ENCODE results near the gene POLR1A. TPM values are rescaled to one million over a fixed set of nuclear protein-coding genes. Genes with fewer than 3 reads are reported as not detected.

Gene POLR1A
- total and polyA plus RNA-seq, 2 of the 8 experiments (the other 6 are each of a cell fraction or from before 2014, with no cell fraction given), result 8.9 to 58.1 TPM

GRCh38 chr2:85989288-85989865 lies 116.3 kb downstream of the POLR1A start:
- H3K36me3 ChIP-seq (ENCODE audit: control insufficient read depth in 2 of 4, insufficient read depth in 4 of 4, low read length in 3 of 4), result no peaks in the 10 kb centered on the region
- H3K14ac ChIP-seq (ENCODE audit: insufficient read length), result no peak overlapping the region
- no peak overlapping the region for H3K9ac ChIP-seq (replicated peaks in 1 of 4; ENCODE audit: extremely low read depth in 1 of 4, low read depth in 3 of 4, low read length in 3 of 4)
- H2BK20ac ChIP-seq (ENCODE audit: low read length), result no peak overlapping the region
- H4K91ac ChIP-seq (replicated peaks; ENCODE audit: insufficient read length, low read length), result no peak overlapping the region
- H2BK120ac ChIP-seq (replicated peaks; ENCODE audit: low read depth, low read length), result no peak overlapping the region
- WGBS, 2 experiments (ENCODE audit: extremely low coverage in 1 of 2, insufficient coverage in 1 of 2, insufficient read length in 1 of 2, insufficient replicate concordance in 2 of 2, low coverage in 1 of 2, low lambda C conversion rate in 2 of 2, missing lambda C conversion rate in 1 of 2), result 80% methylated on average over 7 of the region's 7 CpGs; no CpG with 5 or more reads in 1 of the 2 experiments
- no peak overlapping the region for H4K8ac ChIP-seq (ENCODE audit: extremely low read depth, insufficient read depth, low read length)
- H3K4me3 ChIP-seq (ENCODE audit: extremely low read depth in 1 of 4, insufficient read depth in 2 of 4, low read depth in 3 of 4, low read length in 4 of 4), result no peak overlapping the region
- no peak overlapping the region for H3K4ac ChIP-seq (replicated peaks; ENCODE audit: insufficient read length, low read depth, low read length)
- H2BK5ac ChIP-seq (ENCODE audit: low read depth, low read length), result no peak overlapping the region
- no peak overlapping the region for H3K4me2 ChIP-seq (ENCODE audit: insufficient read depth in 1 of 2, low read depth in 2 of 2, low read length in 2 of 2)
- no peak overlapping the region for H2AK5ac ChIP-seq (ENCODE audit: low read depth, low read length)
- H3K79me2 ChIP-seq (ENCODE audit: control insufficient read depth in 1 of 2, insufficient read depth in 2 of 2, low read length in 2 of 2), result no peaks in the 10 kb centered on the region
- no peak overlapping the region for H4K5ac ChIP-seq (ENCODE audit: insufficient read length, low read depth, low read length)
- H2BK15ac ChIP-seq (ENCODE audit: low read length), result no peak overlapping the region
- H3K27ac ChIP-seq (ENCODE audit: low read depth, low read length), result no peak overlapping the region
- no peak for DNase-seq (ENCODE audit: low read depth in 1 of 2, low spot score in 2 of 2)
- no peak overlapping the region for H3K23ac ChIP-seq (ENCODE audit: insufficient read length)
- no peak for FAIRE-seq
- no peaks in the 10 kb centered on the region for H3K27me3 ChIP-seq (replicated peaks in 1 of 4; ENCODE audit: control insufficient read depth in 3 of 4, extremely low read depth in 1 of 4, insufficient read depth in 3 of 4, low read length in 3 of 4)
- no peaks in the 10 kb centered on the region for H3K4me1 ChIP-seq (replicated peaks in 1 of 4; ENCODE audit: control insufficient read depth in 3 of 4, insufficient read depth in 4 of 4, low read length in 3 of 4)
- no peaks in the 10 kb centered on the region for H4K20me1 ChIP-seq (replicated peaks in 1 of 2; ENCODE audit: control insufficient read depth in 1 of 2, insufficient read depth in 2 of 2, low read length in 2 of 2)
- no peak overlapping the region for H2AFZ ChIP-seq (ENCODE audit: low read length)
- H3K18ac ChIP-seq (ENCODE audit: extremely low read depth, low read length), result no peak overlapping the region
- no peak overlapping the region for H3K56ac ChIP-seq (replicated peaks; ENCODE audit: insufficient read length, low read depth, low read length)
- no peaks in the 10 kb centered on the region for H3K9me3 ChIP-seq (ENCODE audit: insufficient read depth in 2 of 2, low read depth in 1 of 2, low read length in 1 of 2)
- H3K23me2 ChIP-seq (ENCODE audit: low read depth, low read length), result no peaks in the 10 kb centered on the region
- ChIA-PET POLR2A (ENCODE audit: partially characterized antibody) (no interaction called here), CTCF (ENCODE audit: partially characterized antibody) (interaction anchor here (1.1 to 1.3 kb wide), 3 partner anchors 15 to 162 kb away, joined by 3 to 4 read pairs (median 3); no protein-coding TSS in a partner anchor)
- H3K79me1 ChIP-seq (ENCODE audit: low read depth, low read length), result no peaks in the 10 kb centered on the region
- H2BK12ac ChIP-seq (ENCODE audit: low read depth, low read length), result no peak overlapping the region
- TF ChIP-seq POU5F1 (IDR thresholded peaks at IDR 0.05; ENCODE audit: low read depth, low read length) (no peak), SIN3A (conservative IDR thresholded peaks at IDR 0.05 in 1 of 2, IDR thresholded peaks at IDR 0.05 in 1 of 2; ENCODE audit: low read depth in 1 of 2, low read length in 2 of 2) (no peak), ATF2 (IDR thresholded peaks at IDR 0.05; ENCODE audit: low read length) (no peak), CHD2 (IDR thresholded peaks at IDR 0.05; ENCODE audit: low read length) (no peak), JUND (IDR thresholded peaks at IDR 0.05; ENCODE audit: low read length) (no peak), GABPA (IDR thresholded peaks at IDR 0.05; ENCODE audit: borderline replicate concordance, insufficient read depth, low read length) (no peak), TAF1 (IDR thresholded peaks at IDR 0.05; ENCODE audit: low read depth, low read length) (no peak), SP1 (IDR thresholded peaks at IDR 0.05; ENCODE audit: low read depth, low read length) (no peak), SP4 (IDR thresholded peaks at IDR 0.05; ENCODE audit: low read length) (no peak), BRCA1 (IDR thresholded peaks at IDR 0.05; ENCODE audit: low read depth, low read length) (no peak), SP2 (IDR thresholded peaks at IDR 0.05; ENCODE audit: low read length) (no peak), BACH1 (IDR thresholded peaks at IDR 0.05; ENCODE audit: low read length) (no peak), RFX5 (IDR thresholded peaks at IDR 0.05; ENCODE audit: borderline replicate concordance, low read depth, low read length) (no peak), FOSL1 (IDR thresholded peaks at IDR 0.05; ENCODE audit: insufficient read depth, low read depth, low read length) (no peak)

Measured in H1 (cell line).